Tibial nerve (tissue), 4 donors: ENCODE data around the gene INHBC. TPM values are rescaled to one million over a fixed set of nuclear protein-coding genes. Genes with fewer than 3 reads are reported as not detected.
"Not testable (repeated sequence)": the region's sequence is repeated elsewhere in the genome, so short reads cannot be mapped to it uniquely, and the experiment has no call there.

Experiments
- DNase-seq, 2 donors: peaks; one replicate each; pipeline ENCODE4 v3.0.0-alpha.2; 2019; ENCODE audit warnings: low spot score in 2 of 2
- H3K27ac ChIP-seq, 4 donors: fragments of 200-600 bp; sonication (generic) in 3 of 4; one replicate each; pipeline ENCODE4 v1.5.1; 2017 to 2019; ENCODE audit warnings: mild to moderate bottlenecking in 1 of 4
- H3K27me3 ChIP-seq, 2 donors: fragments of 200-600 bp; sonication (generic) in 1 of 2; one replicate each; pipeline versions ENCODE4 v1.5.1 to v1.6.0; 2017 to 2019
- H3K36me3 ChIP-seq, 3 donors: fragments of 200-600 bp; sonication (generic); one replicate each; pipeline ENCODE4 v1.5.1; 2018 to 2019
- H3K4me1 ChIP-seq, 4 donors: fragments of 200-600 bp; sonication (generic) in 3 of 4; one replicate each; pipeline ENCODE4 v1.5.1; 2017 to 2019
- H3K4me3 ChIP-seq, 4 donors: fragments of 200-600 bp; sonication (generic) in 3 of 4; one replicate each; pipeline ENCODE4 v1.5.1; 2017 to 2019; ENCODE audit warnings: mild to moderate bottlenecking in 1 of 4, moderate library complexity in 1 of 4
- H3K9me3 ChIP-seq, 4 donors: fragments of 200-600 bp; sonication (generic) in 3 of 4; one replicate each; pipeline ENCODE4 v1.5.1; 2017 to 2019
- CTCF ChIP-seq, 5 experiments: fragments of 200-600 bp in 3 of 5; fragments of 450-650 bp in 2 of 5; sonication (generic) in 3 of 5; IDR thresholded peaks; one replicate each; pipeline ENCODE4 v1.5.1; 2016 to 2019; ENCODE audit warnings: antibody characterized with exemption in 5 of 5, mild to moderate bottlenecking in 3 of 5, moderate library complexity in 2 of 5
- EP300 ChIP-seq, 2 donors: sonication (generic); formaldehyde crosslinking; IDR thresholded peaks; one replicate each; pipeline ENCODE4 v1.6.1; 2017; ENCODE audit warnings: antibody characterized with exemption in 2 of 2, mild to moderate bottlenecking in 1 of 2
- POLR2A ChIP-seq, 2 donors: fragments of 450-650 bp; IDR thresholded peaks; one replicate each; pipeline ENCODE4 v1.6.1; 2017; ENCODE audit warnings: antibody characterized with exemption in 2 of 2, mild to moderate bottlenecking in 2 of 2, moderate library complexity in 2 of 2
- WGBS, 2 donors: methylation state at CpG; one replicate each; pipeline ENCODE4 v1.1.5; 2018; 5-methylcytosine and 5-hydroxymethylcytosine counted together
- total RNA-seq, 4 donors: library from RNA; depleted of rRNA; stranded (reverse); fragments of >200 nt; gene quantifications; one replicate each; pipeline ENCODE4 v1.1.0, GENCODE V29; 2016

The INHBC gene
- total RNA-seq, 4 donors from 2014 or later: not detected

- no peak overlapping the region for H3K27ac ChIP-seq
- H3K4me1 ChIP-seq: peaks cover 0 to 30% (median 4%) of the 10 kb centered on the region in 4 donors
- H3K36me3 ChIP-seq: peaks cover 0 to 17% (median 0%) of the 10 kb centered on the region in 3 donors
- no peaks in the 10 kb centered on the region for H3K9me3 ChIP-seq
- no peak overlapping the region for H3K4me3 ChIP-seq
- no peaks in the 10 kb centered on the region for H3K27me3 ChIP-seq
- 82 to 83% methylated on average over 9 of the region's 9 CpGs for WGBS, 2 donors
- no peak for TF ChIP-seq POLR2A (IDR thresholded peaks at IDR 0.05)
- no peak for TF ChIP-seq EP300 (IDR thresholded peaks at IDR 0.05)
- no peak for TF ChIP-seq CTCF (IDR thresholded peaks at IDR 0.05)
- DNase-seq: no peak
Observed at GRCh38 chr12:57418255-57418654, 16.3 kb upstream of the INHBC start.

- peaks cover 0 to 30% (median 4%) of the 10 kb centered on the region in 4 donors for H3K4me1 ChIP-seq
- no peak for DNase-seq
- H3K4me3 ChIP-seq: no peak overlapping the region
- H3K27me3 ChIP-seq: no peaks in the 10 kb centered on the region
- H3K9me3 ChIP-seq: no peaks in the 10 kb centered on the region
- H3K27ac ChIP-seq: no peak overlapping the region
- TF ChIP-seq EP300 (IDR thresholded peaks at IDR 0.05): no peak
- TF ChIP-seq POLR2A (IDR thresholded peaks at IDR 0.05): no peak
- no peak for TF ChIP-seq CTCF (IDR thresholded peaks at IDR 0.05)
- WGBS, 2 donors: 80 to 96% methylated on average over 2 of the region's 2 CpGs
- H3K36me3 ChIP-seq: peaks cover 0 to 26% (median 0%) of the 10 kb centered on the region in 3 donors
Observed at GRCh38 chr12:57419495-57419894, 15.1 kb upstream of the INHBC start.

- no peak overlapping the region for H3K4me3 ChIP-seq
- DNase-seq: no peak
- 95 to 96% methylated on average over 5 of the region's 5 CpGs for WGBS, 2 donors
Observed at GRCh38 chr12:57420482-57420881, 14.1 kb upstream of the INHBC start.

GRCh38 chr12:57426948-57427347 lies 7.6 kb upstream of the INHBC start:
- Histone ChIP-seq H3K36me3 (peaks cover 0 to 32% (median 0%) of the 10 kb centered on the region in 3 donors), H3K4me1 (peaks cover 0 to 33% (median 6%) of the 10 kb centered on the region in 4 donors)
- WGBS, 2 donors: 92 to 93% methylated on average over 10 of the region's 10 CpGs
- not testable (repeated sequence) for H3K4me3 ChIP-seq, DNase-seq, H3K9me3 ChIP-seq, H3K27ac ChIP-seq, H3K27me3 ChIP-seq

More at GRCh38 chr12:57420482-57420881, 14.1 kb upstream of the INHBC start:
- no peaks in the 10 kb centered on the region for H3K9me3 ChIP-seq
- peaks cover 0 to 25% (median 4%) of the 10 kb centered on the region in 4 donors for H3K4me1 ChIP-seq
- no peak overlapping the region for H3K27ac ChIP-seq
- TF ChIP-seq EP300 (IDR thresholded peaks at IDR 0.05): no peak
- no peak for TF ChIP-seq CTCF (IDR thresholded peaks at IDR 0.05)
- no peak for TF ChIP-seq POLR2A (IDR thresholded peaks at IDR 0.05)
- peaks cover 0 to 31% (median 0%) of the 10 kb centered on the region in 3 donors for H3K36me3 ChIP-seq
- no peaks in the 10 kb centered on the region for H3K27me3 ChIP-seq

- no peak overlapping the region for H3K4me3 ChIP-seq
- no peaks in the 10 kb centered on the region for H3K9me3 ChIP-seq
- peak overlapping the region in 2 of 4 donors; percentile 94 to 96 for H3K27ac ChIP-seq
- H3K36me3 ChIP-seq: peaks cover 0 to 15% (median 0%) of the 10 kb centered on the region in 3 donors
- WGBS, 2 donors: 74% methylated on average over 6 of the region's 6 CpGs
- H3K4me1 ChIP-seq: peaks cover 0 to 33% (median 6%) of the 10 kb centered on the region in 4 donors
- H3K27me3 ChIP-seq: no peaks in the 10 kb centered on the region
- TF ChIP-seq EP300 (IDR thresholded peaks at IDR 0.05) (no peak), CTCF (IDR thresholded peaks at IDR 0.05) (no peak), POLR2A (IDR thresholded peaks at IDR 0.05) (no peak)
- DNase-seq: no peak
Observed at GRCh38 chr12:57428965-57429364, 5.6 kb upstream of the INHBC start.
